H7 (cell line): ENCODE data around the gene SPNS2. TPM values are rescaled to one million over a fixed set of nuclear protein-coding genes. Genes with fewer than 3 reads are reported as not detected.

Experiments used
- DNase-seq: peaks from one replicate; pipeline ENCODE4 v3.0.0; 2012
- H3K27me3 ChIP-seq: 2 replicates; pipeline ENCODE4 v1.6.0; 2011; ENCODE audit warnings: mild to moderate bottlenecking, low read length; ENCODE audit not compliant: control insufficient read depth, insufficient read depth
- H3K36me3 ChIP-seq: replicated peaks from 2 replicates; pipeline ENCODE4 v1.5.1; 2011; ENCODE audit warnings: low read length; ENCODE audit not compliant: control insufficient read depth, insufficient read depth
- H3K4me3 ChIP-seq: 2 replicates; pipeline ENCODE4 v1.5.1; 2011; ENCODE audit warnings: low read depth, mild to moderate bottlenecking, control low read depth, low read length, moderate library complexity; ENCODE audit not compliant: insufficient read depth
- total RNA-seq: library from RNA; depleted of rRNA; stranded (reverse); fragments of >200 nt; shearing (Covaris generic); gene quantifications from 2 replicates; pipeline ENCODE4 v1.2.3, GENCODE V29; 2014

SPNS2 gene
- total RNA-seq, 1 experiment from 2014 or later: 2.1 TPM

GRCh38 chr17:4531988-4532736, 33.5 kb downstream of the SPNS2 start:
- no peak for DNase-seq
- Histone ChIP-seq H3K36me3 (no peaks in the 10 kb centered on the region), H3K4me3 (no peak overlapping the region), H3K27me3 (peaks cover 3% of the 10 kb centered on the region; the same call in 1 of the 2 replicates)

GRCh38 chr17:4532860-4533522, 34.3 kb downstream of the SPNS2 start:
- no peak overlapping the region for H3K4me3 ChIP-seq
- H3K27me3 ChIP-seq: peaks cover 3% of the 10 kb centered on the region; the same call in 1 of the 2 replicates
- peaks cover 3% of the 10 kb centered on the region; the same call in 1 of the 2 replicates for H3K36me3 ChIP-seq
- no peak for DNase-seq

GRCh38 chr17:4533523-4534504, 35.1 kb downstream of the SPNS2 start:
- H3K4me3 ChIP-seq: no peak overlapping the region
- peak; percentile 79 for DNase-seq
- H3K27me3 ChIP-seq: peaks cover 3% of the 10 kb centered on the region; the same call in 1 of the 2 replicates
- peaks cover 5% of the 10 kb centered on the region; the same call in 1 of the 2 replicates for H3K36me3 ChIP-seq

- no peak for DNase-seq
- Histone ChIP-seq H3K27me3 (peaks cover 3% of the 10 kb centered on the region; the same call in 1 of the 2 replicates), H3K4me3 (no peak overlapping the region), H3K36me3 (peaks cover 7% of the 10 kb centered on the region)
Observed at GRCh38 chr17:4534515-4534914, 35.8 kb downstream of the SPNS2 start.

GRCh38 chr17:4534928-4535666, 36.4 kb downstream of the SPNS2 start:
- H3K4me3 ChIP-seq: no peak overlapping the region
- H3K27me3 ChIP-seq: peaks cover 3% of the 10 kb centered on the region; the same call in 1 of the 2 replicates
- no peak for DNase-seq
- H3K36me3 ChIP-seq: peaks cover 10% of the 10 kb centered on the region

- H3K36me3 ChIP-seq: peaks cover 14% of the 10 kb centered on the region
- H3K27me3 ChIP-seq: peaks cover 3% of the 10 kb centered on the region; the same call in 1 of the 2 replicates
- H3K4me3 ChIP-seq: peak overlapping the region; percentile 35; the same call in 1 of the 2 replicates
- peak; percentile 82 for DNase-seq
Observed at GRCh38 chr17:4535667-4536258, 37.1 kb downstream of the SPNS2 start.

- peak; percentile 92 for DNase-seq
- H3K27me3 ChIP-seq: no peaks in the 10 kb centered on the region; the same call in 1 of the 2 replicates
- peaks cover 14% of the 10 kb centered on the region for H3K36me3 ChIP-seq
- peak overlapping the region; percentile 35 for H3K4me3 ChIP-seq
Observed at GRCh38 chr17:4536259-4536741, 37.6 kb downstream of the SPNS2 start.

- H3K4me3 ChIP-seq: peak overlapping the region; percentile 35; the same call in 1 of the 2 replicates
Observed at GRCh38 chr17:4536742-4537411, 38.2 kb downstream of the SPNS2 start.

GRCh38 chr17:4537451-4538235, 39.0 kb downstream of the SPNS2 start:
- Histone ChIP-seq H3K4me3 (no peak overlapping the region), H3K27me3 (no peaks in the 10 kb centered on the region; the same call in 1 of the 2 replicates), H3K36me3 (peaks cover 22% of the 10 kb centered on the region)
- DNase-seq: no peak

More at GRCh38 chr17:4536742-4537411, 38.2 kb downstream of the SPNS2 start:
- no peaks in the 10 kb centered on the region; the same call in 1 of the 2 replicates for H3K27me3 ChIP-seq
- peaks cover 16% of the 10 kb centered on the region for H3K36me3 ChIP-seq
- DNase-seq: peak; percentile 87

- no peaks in the 10 kb centered on the region; the same call in 1 of the 2 replicates for H3K27me3 ChIP-seq
- DNase-seq: no peak
- no peak overlapping the region for H3K4me3 ChIP-seq
- H3K36me3 ChIP-seq: peaks cover 25% of the 10 kb centered on the region
Observed at GRCh38 chr17:4538236-4539002, 39.7 kb downstream of the SPNS2 start.

GRCh38 chr17:4539025-4539424, 40.3 kb downstream of the SPNS2 start:
- no peaks in the 10 kb centered on the region for H3K27me3 ChIP-seq
- peaks cover 26% of the 10 kb centered on the region for H3K36me3 ChIP-seq
- no peak for DNase-seq
- no peak overlapping the region for H3K4me3 ChIP-seq
